ENCODE measurements around the gene CBX8.

Gene CBX8

DNA sequence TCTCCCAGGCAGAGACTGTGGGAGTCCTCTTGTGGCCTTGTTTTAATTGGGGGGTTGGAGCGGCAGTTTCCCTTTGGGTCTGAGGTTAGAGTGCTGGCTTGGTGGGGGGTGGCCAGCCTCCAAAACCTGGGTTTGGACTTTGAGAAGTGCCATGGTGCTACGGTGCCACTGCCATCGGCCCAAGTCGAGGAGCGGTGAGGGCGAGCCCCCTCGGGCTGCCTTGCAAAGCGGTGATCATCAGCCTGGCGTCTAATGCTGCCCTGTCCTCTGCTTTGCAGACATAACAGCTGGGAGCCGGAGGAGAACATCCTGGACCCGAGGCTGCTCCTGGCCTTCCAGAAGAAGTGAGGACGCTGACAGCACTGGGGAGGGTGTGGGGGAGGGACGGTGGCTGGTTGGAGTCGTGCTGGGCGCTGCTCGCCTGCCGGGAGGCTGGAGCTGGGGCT, 17.8 kb downstream of the CBX8 start:
- peak; percentile 33 for DNase-seq (ENCODE audit: extremely low spot score)
- POLR2A ChIA-PET = interaction anchor here (0.6 to 3.0 kb wide), 16 partner anchors 8 to 387 kb away, joined by 3 to 13 read pairs (median 4); partner anchors contain the start of genes CBX4 and CBX8
- CTCF ChIA-PET = interaction anchor here (0.7 to 2.3 kb wide), 6 partner anchors 8 to 37 kb away, joined by 3 to 8 read pairs (median 4); partner anchors contain the start of gene CBX8
- TF ChIP-seq HDGF (IDR thresholded peaks at IDR 0.05; ENCODE audit: borderline replicate concordance) (no peak), FOXM1 (IDR thresholded peaks at IDR 0.05; ENCODE audit: borderline replicate concordance) (no peak), TARDBP (IDR thresholded peaks at IDR 0.05) (no peak), ZNF384 (IDR thresholded peaks at IDR 0.05) (no peak)
- TF ChIP-seq, protein P1, sequence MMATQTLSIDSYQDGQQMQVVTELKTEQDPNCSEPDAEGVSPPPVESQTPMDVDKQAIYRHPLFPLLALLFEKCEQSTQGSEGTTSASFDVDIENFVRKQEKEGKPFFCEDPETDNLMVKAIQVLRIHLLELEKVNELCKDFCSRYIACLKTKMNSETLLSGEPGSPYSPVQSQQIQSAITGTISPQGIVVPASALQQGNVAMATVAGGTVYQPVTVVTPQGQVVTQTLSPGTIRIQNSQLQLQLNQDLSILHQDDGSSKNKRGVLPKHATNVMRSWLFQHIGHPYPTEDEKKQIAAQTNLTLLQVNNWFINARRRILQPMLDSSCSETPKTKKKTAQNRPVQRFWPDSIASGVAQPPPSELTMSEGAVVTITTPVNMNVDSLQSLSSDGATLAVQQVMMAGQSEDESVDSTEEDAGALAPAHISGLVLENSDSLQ (IDR thresholded peaks at IDR 0.05) = no peak

DNA sequence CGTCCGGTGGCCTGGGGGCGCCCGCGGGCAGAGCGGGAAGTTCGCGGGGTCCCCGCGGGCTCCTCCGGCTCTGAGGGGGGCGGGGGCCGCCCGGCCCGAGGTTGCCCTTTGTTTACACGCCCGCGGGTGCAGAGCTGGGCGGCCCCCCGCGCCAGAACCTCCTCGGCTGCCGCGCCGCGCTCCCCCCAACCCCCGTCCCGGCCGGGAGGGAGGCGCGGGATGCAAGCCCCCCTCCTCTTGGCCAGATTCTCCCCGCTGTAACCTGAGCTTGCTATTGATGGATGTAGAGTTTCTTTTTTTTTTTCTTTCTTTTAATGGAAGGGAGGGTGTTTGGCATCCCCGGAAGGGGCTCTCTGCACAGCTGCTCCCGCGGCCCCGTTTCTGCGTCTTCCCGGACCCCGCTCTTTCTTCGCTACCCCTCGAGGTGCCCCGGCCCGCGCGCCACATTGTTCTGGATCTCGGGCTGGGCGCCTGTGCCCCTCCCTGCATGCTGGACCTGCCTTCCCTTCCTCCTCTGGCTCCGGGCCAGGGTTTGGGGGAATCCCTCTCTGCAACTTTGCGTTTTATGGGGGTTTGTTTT, 18.3 kb downstream of the CBX8 start:
- CTCF ChIA-PET = interaction anchor here (0.7 to 2.3 kb wide), 6 partner anchors 9 to 37 kb away, joined by 3 to 8 read pairs (median 4); partner anchors contain the start of gene CBX8
- TF ChIP-seq SUZ12 (IDR thresholded peaks at IDR 0.05) (no peak), L3MBTL2 (conservative IDR thresholded peaks at IDR 0.05) (peak; percentile 31; the same call in 1 of the 2 replicates), FOXM1 (IDR thresholded peaks at IDR 0.05; ENCODE audit: borderline replicate concordance) (0 out of 2 replicates have a peak, but pooled peaks have one; percentile 30), ZNF384 (IDR thresholded peaks at IDR 0.05) (peak; percentile 95)
- peak; percentile 49 for DNase-seq (ENCODE audit: extremely low spot score)
- POLR2A ChIA-PET = interaction anchor here (0.6 to 3.0 kb wide), 16 partner anchors 9 to 388 kb away, joined by 3 to 13 read pairs (median 4); partner anchors contain the start of genes CBX4 and CBX8

DNA sequence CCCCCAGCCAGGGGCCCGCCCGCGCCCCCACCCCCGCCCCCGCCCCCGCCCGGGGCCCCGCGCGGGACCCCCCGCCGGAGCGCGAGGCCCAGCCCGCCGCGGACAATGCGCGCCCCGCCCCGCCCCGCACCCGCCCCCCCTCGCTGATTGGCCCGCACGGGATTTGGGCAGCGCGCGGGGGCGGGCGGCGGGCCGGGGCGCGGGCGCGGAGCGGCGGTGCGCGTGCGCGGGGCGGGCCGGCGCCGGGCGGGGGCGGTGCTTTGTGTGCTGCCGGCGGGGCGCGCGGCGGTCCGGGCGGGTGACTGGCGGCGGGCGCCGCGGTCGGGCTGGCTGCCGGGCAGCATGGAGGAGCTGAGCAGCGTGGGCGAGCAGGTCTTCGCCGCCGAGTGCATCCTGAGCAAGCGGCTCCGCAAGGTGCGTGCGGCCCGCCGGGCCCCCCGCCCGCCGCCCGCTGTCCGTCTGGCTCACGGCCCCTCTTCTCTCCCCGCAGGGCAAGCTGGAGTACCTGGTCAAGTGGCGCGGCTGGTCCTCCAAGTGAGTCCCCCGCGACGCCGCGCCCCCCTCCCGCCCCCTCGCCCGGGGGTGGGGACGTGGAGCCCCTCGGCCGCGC, 18.9 kb downstream of the CBX8 start, which contains the start of gene CBX2:
Gene CBX2 (plus strand): TSS at position 255 of the 610 bp plus-strand sequence. CDS start 88 bp downstream, at position 343.
- DNase-seq (ENCODE audit: extremely low spot score) = peak; percentile 97
- ChIA-PET CTCF (interaction anchor here (1.0 to 2.3 kb wide), 4 partner anchors 9 to 36 kb away, joined by 4 to 8 read pairs (median 4); no protein-coding TSS in a partner anchor), POLR2A (interaction anchor here (0.9 to 3.0 kb wide), 15 partner anchors 8 to 216 kb away, joined by 3 to 13 read pairs (median 4); partner anchors contain the start of genes CBX4 and CBX8)
- no peak for TF ChIP-seq L3MBTL2 (conservative IDR thresholded peaks at IDR 0.05)
- no peak for TF ChIP-seq SUZ12 (IDR thresholded peaks at IDR 0.05)
- TF ChIP-seq TARDBP (IDR thresholded peaks at IDR 0.05) = no peak
- TF ChIP-seq ZNF384 (IDR thresholded peaks at IDR 0.05) = no peak
- TF ChIP-seq, protein P1 (IDR thresholded peaks at IDR 0.05) = no peak
- TF ChIP-seq SP1 (IDR thresholded peaks at IDR 0.05) = no peak
- TF ChIP-seq CTBP1 (IDR thresholded peaks at IDR 0.05; ENCODE audit: borderline replicate concordance) = no peak
- no peak for TF ChIP-seq ELF4 (IDR thresholded peaks at IDR 0.05)
- TF ChIP-seq LEF1 (IDR thresholded peaks at IDR 0.05; ENCODE audit: borderline replicate concordance) = no peak
- TF ChIP-seq FOXM1 (IDR thresholded peaks at IDR 0.05; ENCODE audit: borderline replicate concordance) = no peak
- no peak for TF ChIP-seq NFRKB (IDR thresholded peaks at IDR 0.05)
- TF ChIP-seq FOXK2 (IDR thresholded peaks at IDR 0.05) = no peak
- TF ChIP-seq FOXA1 (IDR thresholded peaks at IDR 0.05) = no peak

DNA sequence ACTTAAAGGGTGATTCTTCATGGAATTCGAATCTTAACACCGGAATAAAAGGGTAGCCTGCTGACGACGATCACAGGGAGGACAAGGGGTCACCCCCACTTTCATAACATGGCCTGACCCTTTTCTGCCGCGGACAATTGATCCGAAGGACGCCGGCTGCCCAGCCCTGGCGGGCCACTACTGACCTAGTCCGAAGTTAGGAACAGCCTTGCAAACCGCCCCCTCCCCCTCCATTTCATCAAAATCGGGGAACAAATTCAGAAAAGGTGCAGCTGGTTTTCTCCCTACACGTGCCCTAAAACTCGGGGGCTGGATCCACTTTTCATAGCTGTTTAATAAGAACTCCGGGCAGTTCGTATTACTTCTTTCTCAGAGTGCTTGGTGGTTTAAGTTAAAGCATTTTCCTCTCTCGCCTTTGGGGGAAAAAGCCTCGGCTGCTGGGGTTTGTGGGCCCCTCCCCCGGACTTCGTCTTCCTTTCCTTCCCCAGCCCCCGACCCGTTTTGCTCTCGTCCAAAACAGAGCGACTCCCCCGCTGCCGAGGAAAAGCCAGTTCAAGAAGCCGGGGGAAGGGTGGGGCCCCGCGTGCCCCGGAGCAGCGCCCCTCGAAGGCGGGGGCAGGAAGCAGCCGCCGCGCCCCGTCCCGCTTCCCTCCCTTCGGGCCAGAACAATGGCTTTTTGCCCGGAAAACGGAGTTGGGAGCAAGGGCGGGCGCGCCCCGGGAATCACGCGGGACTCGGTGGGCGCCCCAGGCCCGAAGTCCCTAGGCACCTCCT, 19.6 kb downstream of the CBX8 start:
- DNase-seq (ENCODE audit: extremely low spot score) = no peak
- POLR2A ChIA-PET = interaction anchor here (0.7 to 3.0 kb wide), 13 partner anchors 9 to 216 kb away, joined by 3 to 13 read pairs (median 4); partner anchors contain the start of genes CBX4 and CBX8
- TF ChIP-seq TARDBP (IDR thresholded peaks at IDR 0.05) (no peak), FOXM1 (IDR thresholded peaks at IDR 0.05; ENCODE audit: borderline replicate concordance) (peak; percentile 45; the same call in 1 of the 2 replicates), L3MBTL2 (conservative IDR thresholded peaks at IDR 0.05) (peak; percentile 88)
- CTCF ChIA-PET = interaction anchor here (0.7 to 2.3 kb wide), 5 partner anchors 12 to 58 kb away, joined by 3 to 8 read pairs (median 5); no protein-coding TSS in a partner anchor

DNA sequence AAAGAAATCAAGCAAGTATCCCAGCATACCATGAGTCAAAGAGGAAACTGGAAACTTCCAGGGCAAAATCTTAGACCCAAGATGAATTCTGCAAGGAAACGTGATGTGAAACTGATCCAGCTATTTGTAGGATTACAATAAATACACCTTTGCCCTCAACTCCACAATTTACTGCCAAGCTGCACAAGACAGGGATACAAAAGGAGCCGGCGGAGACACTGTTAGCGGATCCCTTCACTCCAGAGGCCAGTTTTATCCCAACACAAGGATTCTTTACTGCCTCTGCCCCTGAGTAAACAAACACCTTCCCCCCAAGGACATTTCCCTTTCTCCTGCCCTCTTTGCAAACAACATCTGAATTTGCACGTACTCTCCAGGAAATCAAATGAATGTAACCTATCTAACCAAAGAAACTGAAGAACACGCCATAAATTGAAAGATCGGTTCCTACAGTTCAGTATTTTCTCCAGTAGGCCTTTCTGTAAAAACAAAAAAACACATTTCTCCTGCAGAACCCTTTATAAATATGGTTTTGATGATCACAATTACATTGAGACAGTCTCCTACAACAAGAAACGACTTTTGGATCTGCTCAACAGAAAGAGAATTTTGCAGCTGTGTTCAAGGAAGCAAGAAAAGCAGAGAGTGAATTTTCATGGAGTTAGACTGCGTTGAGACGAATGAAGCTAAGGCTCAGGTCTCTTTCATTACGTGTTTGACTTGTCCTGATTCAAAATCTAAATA, 20.3 kb downstream of the CBX8 start:
- ChIA-PET POLR2A (interaction anchor here (0.7 to 3.0 kb wide), 10 partner anchors 9 to 217 kb away, joined by 3 to 13 read pairs (median 4); partner anchors contain the start of gene CBX8), CTCF (interaction anchor here (0.7 to 2.3 kb wide), 6 partner anchors 13 to 59 kb away, joined by 3 to 6 read pairs (median 4); no protein-coding TSS in a partner anchor)
- TF ChIP-seq ARNT (IDR thresholded peaks at IDR 0.05) = 0 out of 2 replicates have a peak, but pooled peaks have one; percentile 5
- TF ChIP-seq, protein P1 (IDR thresholded peaks at IDR 0.05) = no peak
- no peak for TF ChIP-seq TARDBP (IDR thresholded peaks at IDR 0.05)
- no peak for TF ChIP-seq SP1 (IDR thresholded peaks at IDR 0.05)
- no peak for TF ChIP-seq LEF1 (IDR thresholded peaks at IDR 0.05; ENCODE audit: borderline replicate concordance)
- no peak for TF ChIP-seq FOXK2 (IDR thresholded peaks at IDR 0.05)
- no peak for TF ChIP-seq CTBP1 (IDR thresholded peaks at IDR 0.05; ENCODE audit: borderline replicate concordance)
- no peak for DNase-seq (ENCODE audit: extremely low spot score)
